Measurements from ENCODE around the gene IQCH. TPM values are rescaled to one million over a fixed set of nuclear protein-coding genes. Genes with fewer than 3 reads are reported as not detected.

IQCH gene
- total and polyA plus RNA-seq, 2 of the 4 experiments (the other 2 are of a cell fraction) = 0.60 to 2.5 TPM

- WGBS, 2 experiments (ENCODE audit: extremely low coverage in 2 of 2, insufficient read length in 1 of 2) = 100% methylated on average over 1 of the region's 4 CpGs; no CpG with 5 or more reads in 1 of the 2 experiments
- Histone ChIP-seq H3K18ac (ENCODE audit: low read depth, low read length) (no peak overlapping the region), H3K9ac (ENCODE audit: low read depth, low read length) (no peak overlapping the region), H4K5ac (ENCODE audit: low read depth, low read length) (no peak overlapping the region), H3K23ac (ENCODE audit: low read depth, low read length) (no peak overlapping the region), H3K14ac (replicated peaks; ENCODE audit: low read depth, low read length) (no peak overlapping the region), H4K20me1 (ENCODE audit: insufficient read depth, low read length) (peaks cover 21% of the 10 kb centered on the region; the same call in 1 of the 2 replicates), H2AK5ac (ENCODE audit: low read depth, low read length) (no peak overlapping the region), H4K8ac (ENCODE audit: low read depth in 2 of 2, low read length in 2 of 2) (no peak overlapping the region), H3K4me1 (ENCODE audit: control insufficient read depth, insufficient read depth, low read length) (peaks cover 2% of the 10 kb centered on the region; the same call in 1 of the 2 replicates), H3K27me3 (ENCODE audit: control insufficient read depth, insufficient read depth, low read length) (no peaks in the 10 kb centered on the region), H3K79me1 (ENCODE audit: low read depth in 1 of 2, low read length in 2 of 2) (peaks cover 37 to 48% of the 10 kb centered on the region in 2 experiments), H3K4ac (ENCODE audit: low read depth, low read length) (no peak overlapping the region), H3K9me1 (ENCODE audit: insufficient read depth, low read length) (no peaks in the 10 kb centered on the region), H3K56ac (ENCODE audit: extremely low read depth, insufficient read depth, low read length) (no peak overlapping the region), H2BK120ac (ENCODE audit: low read depth, low read length) (no peak overlapping the region), H3K36me3 (ENCODE audit: control insufficient read depth, insufficient read depth, low read length) (peaks cover 4% of the 10 kb centered on the region), H2BK15ac (ENCODE audit: low read depth, low read length) (no peak overlapping the region), H2AK9ac (replicated peaks; ENCODE audit: low read depth, low read length, poor library complexity) (no peak overlapping the region), H2BK5ac (ENCODE audit: low read depth, low read length, poor library complexity, severe bottlenecking) (no peak overlapping the region), H3K4me3 (ENCODE audit: insufficient read depth, low read depth, low read length) (no peak overlapping the region), H4K91ac (ENCODE audit: insufficient read depth, low read depth, low read length) (no peak overlapping the region), H3K27ac (ENCODE audit: insufficient read depth, low read length) (no peak overlapping the region), H2AFZ (replicated peaks; ENCODE audit: low read length, poor library complexity) (no peak overlapping the region), H3K4me2 (ENCODE audit: low read depth, low read length) (no peak overlapping the region), H2BK20ac (ENCODE audit: low read depth, low read length) (no peak overlapping the region), H3K9me3 (ENCODE audit: control insufficient read depth, insufficient read depth, low read length) (no peaks in the 10 kb centered on the region)
- no TSS peak for BruUV-seq (replicated peaks)
- intact Hi-C loops (cut with micrococcal nuclease) = no loop called here
- ChIA-PET POLR2A (ENCODE audit: unreplicated experiment) (no interaction called here), CTCF (no interaction called here)
- in situ Hi-C loops (cut with MboI; ENCODE audit: low sequenced_read_pairs) = no loop called here
- ATAC-seq (ENCODE audit: low read depth) = no peak
- TF ChIP-seq MAFK (IDR thresholded peaks at IDR 0.05; ENCODE audit: low read depth, low read length) (no peak), RFX5 (IDR thresholded peaks at IDR 0.05; ENCODE audit: low read depth, low read length) (no peak), FOS (IDR thresholded peaks at IDR 0.05; ENCODE audit: low read depth, low read length) (no peak), USF2 (IDR thresholded peaks at IDR 0.05; ENCODE audit: low read depth, low read length) (no peak), CTCF (conservative IDR thresholded peaks at IDR 0.05; ENCODE audit: low read depth, low read length) (no peak), POLR2A (IDR thresholded peaks at IDR 0.05; ENCODE audit: low read depth, low read length) (no peak), CEBPB (IDR thresholded peaks at IDR 0.05; ENCODE audit: low read depth, low read length) (no peak), NFE2L2 (IDR thresholded peaks at IDR 0.05; ENCODE audit: low read depth, low read length) (no peak), RCOR1 (IDR thresholded peaks at IDR 0.05; ENCODE audit: insufficient replicate concordance, low read length) (no peak), BHLHE40 (IDR thresholded peaks at IDR 0.05; ENCODE audit: low read depth, low read length) (no peak), ELK1 (IDR thresholded peaks at IDR 0.05; ENCODE audit: borderline replicate concordance, low read depth, low read length) (no peak), RAD21 (IDR thresholded peaks at IDR 0.05; ENCODE audit: low read length) (no peak), CHD1 (IDR thresholded peaks at IDR 0.05; ENCODE audit: low read depth, low read length) (no peak), SMC3 (IDR thresholded peaks at IDR 0.05; ENCODE audit: low read depth, low read length) (no peak), MXI1 (IDR thresholded peaks at IDR 0.05; ENCODE audit: borderline replicate concordance, low read depth, low read length) (no peak), MAZ (IDR thresholded peaks at IDR 0.05; ENCODE audit: borderline replicate concordance, low read depth, low read length) (no peak)
- no peak for DNase-seq
- dilution Hi-C loops (cut with HindIII; ENCODE audit: low sequenced_read_pairs, unreplicated experiment) = no loop called here
Measured at GRCh38 chr15:67241132-67241855, 13.3 kb upstream of the IQCH start.
